ENCODE results near the gene HPCAL4. TPM values are rescaled to one million over a fixed set of nuclear protein-coding genes. Genes with fewer than 3 reads are reported as not detected.

HPCAL4 gene
- total and polyA plus RNA-seq, 7 experiments from 2014 or later: 2.9 to 49.0 (median 12.0) TPM

DNA sequence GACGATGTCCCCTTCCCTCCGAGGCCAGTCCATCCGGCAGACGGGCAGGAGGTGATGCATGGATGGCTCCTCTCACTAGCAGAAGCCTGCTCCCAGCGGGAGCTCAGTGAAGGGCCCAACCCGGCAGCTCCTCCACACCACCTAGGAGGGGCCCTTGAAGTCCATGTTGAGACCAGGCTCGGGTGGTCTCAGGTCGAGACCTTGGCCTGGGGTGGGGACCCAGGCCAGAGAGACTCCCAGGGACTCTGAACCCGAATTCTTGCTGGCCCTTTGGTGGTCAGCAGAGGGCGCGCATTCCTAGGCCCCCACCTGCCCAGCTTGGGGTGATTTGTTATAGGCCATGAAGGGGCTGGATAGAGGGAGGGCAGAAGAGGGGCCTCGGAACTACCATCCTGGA lies 18.7 kb downstream of the HPCAL4 start:
- Histone ChIP-seq H3K4me3 (ENCODE audit: low read length) (no peak overlapping the region), H3K9me3 (ENCODE audit: control insufficient read depth in 2 of 3, low read length in 3 of 3) (no peaks in the 10 kb centered on the region), H3K36me3 (ENCODE audit: control insufficient read depth in 2 of 3, insufficient read depth in 3 of 3, low read length in 3 of 3) (no peaks in the 10 kb centered on the region), H3K27me3 (ENCODE audit: control insufficient read depth in 2 of 2, insufficient read depth in 2 of 2, low read length in 2 of 2) (peaks cover 0 to 7% of the 10 kb centered on the region in 2 donors), H3K4me1 (ENCODE audit: control insufficient read depth in 2 of 2, insufficient read depth in 2 of 2, low read length in 2 of 2) (peaks cover 0 to 14% of the 10 kb centered on the region in 2 donors), H3K27ac (ENCODE audit: low read depth, low read length) (no peak overlapping the region)
- Mint-ChIP-seq H3K27ac (peak overlapping the region in 1 of 9 donors; percentile 55), H3K36me3 (peaks cover 0 to 3% (median 0%) of the 10 kb centered on the region in 5 donors), H3K9me3 (peaks cover 0 to 2% (median 0%) of the 10 kb centered on the region in 11 donors), H3K27me3 (peaks cover 23 to 44% (median 29%) of the 10 kb centered on the region in 5 donors), H3K4me1 (peaks cover 5 to 12% (median 7%) of the 10 kb centered on the region in 7 donors), H3K4me3 (peak overlapping the region; percentile 37 to 79 (median 64))
- intact Hi-C loops (cut with micrococcal nuclease): loop anchor here (1.0 kb wide), 4 partner anchors 12 to 66 kb away; partner anchors contain the start of gene HPCAL4 (in 1 of the 2)
- DNase-seq (peak in 5 of 9 donors; percentile 19 to 43 (median 20)), ATAC-seq (peak; percentile 54)
- ChIA-PET POLR2A (interaction anchor here (0.6 to 3.2 kb wide), 8 partner anchors 9 to 66 kb away, joined by 3 to 20 read pairs (median 4); partner anchors contain the start of genes HPCAL4 and PPIE), CTCF (interaction anchor here (0.8 to 7.3 kb wide), 19 partner anchors 8 to 126 kb away, joined by 3 to 45 read pairs (median 7); partner anchors contain the start of genes HPCAL4 and PPIE)

GRCh38 chr1:39671793-39672550 lies 19.3 kb downstream of the HPCAL4 start, which contains the start of gene NT5C1A:
Gene NT5C1A (minus strand): TSS chr1:39672107. CDS start chr1:39672038, 69 bp downstream.
- H3K4me3 Mint-ChIP-seq: peak within 1 kb of the TSS; percentile 48 to 79 (median 66)
- Histone ChIP-seq H3K27ac (ENCODE audit: low read depth, low read length) (no peak within 1 kb of the TSS), H3K27me3 (ENCODE audit: control insufficient read depth in 2 of 2, insufficient read depth in 2 of 2, low read length in 2 of 2) (peaks cover 0 to 7% of the 10 kb centered on the region in 2 donors), H3K4me1 (ENCODE audit: control insufficient read depth in 2 of 2, insufficient read depth in 2 of 2, low read length in 2 of 2) (peaks cover 0 to 14% of the 10 kb centered on the region in 2 donors), H3K4me3 (ENCODE audit: low read length) (peak within 1 kb of the TSS; percentile 47), H3K9me3 (ENCODE audit: control insufficient read depth in 2 of 3, low read length in 3 of 3) (no peaks in the 10 kb centered on the region), H3K36me3 (ENCODE audit: control insufficient read depth in 2 of 3, insufficient read depth in 3 of 3, low read length in 3 of 3) (no peaks in the 10 kb centered on the region)
- H3K9me3 Mint-ChIP-seq: peaks cover 0 to 2% (median 0%) of the 10 kb centered on the region in 11 donors
- peaks cover 5 to 12% (median 9%) of the 10 kb centered on the region in 7 donors for H3K4me1 Mint-ChIP-seq
- ATAC-seq (peak; percentile 67), DNase-seq (peak in 5 of 9 donors; percentile 12 to 59 (median 24))
- ChIA-PET CTCF (interaction anchor here (0.6 to 7.3 kb wide), 21 partner anchors 9 to 192 kb away, joined by 3 to 45 read pairs (median 7); partner anchors contain the start of genes HPCAL4 and PPIE), POLR2A (interaction anchor here (0.6 to 3.2 kb wide), 9 partner anchors 9 to 67 kb away, joined by 3 to 20 read pairs (median 4); partner anchors contain the start of genes HPCAL4 and PPIE)
- H3K27me3 Mint-ChIP-seq: peaks cover 26 to 44% (median 29%) of the 10 kb centered on the region in 5 donors
- H3K36me3 Mint-ChIP-seq: peaks cover 0 to 3% (median 0%) of the 10 kb centered on the region in 5 donors
- intact Hi-C loops (cut with micrococcal nuclease): loop anchor here (1.0 kb wide), 5 partner anchors 9 to 66 kb away; partner anchors contain the start of gene HPCAL4 (in 1 of the 2)
- H3K27ac Mint-ChIP-seq: peak within 1 kb of the TSS in 1 of 9 donors; percentile 55

DNA sequence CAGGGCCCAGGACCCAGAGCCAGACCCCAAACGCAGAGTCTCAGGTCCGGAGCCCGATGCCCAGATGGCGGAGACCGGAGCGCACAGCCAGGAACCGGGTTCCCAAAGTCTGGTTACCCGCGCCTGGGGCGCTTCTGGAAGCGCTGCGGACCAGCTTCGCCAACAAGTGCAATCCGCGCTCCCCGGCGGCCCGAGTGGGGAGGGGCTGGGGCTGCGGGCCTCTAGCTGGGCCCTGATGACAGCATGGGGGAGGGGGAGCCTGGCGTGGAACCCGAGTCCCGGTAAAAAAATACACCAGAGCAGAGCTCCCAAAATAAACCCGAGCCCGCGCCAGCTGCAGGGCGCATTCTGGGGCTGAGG lies 19.8 kb downstream of the HPCAL4 start:
- Mint-ChIP-seq H3K27me3 (peaks cover 26 to 44% (median 29%) of the 10 kb centered on the region in 5 donors), H3K27ac (no peak overlapping the region), H3K9me3 (peaks cover 0 to 2% (median 0%) of the 10 kb centered on the region in 11 donors), H3K4me1 (peaks cover 5 to 16% (median 9%) of the 10 kb centered on the region in 7 donors), H3K4me3 (peak overlapping the region in 5 of 10 donors; percentile 35 to 79 (median 73)), H3K36me3 (peaks cover 0 to 3% (median 0%) of the 10 kb centered on the region in 5 donors)
- Histone ChIP-seq H3K9me3 (ENCODE audit: control insufficient read depth in 2 of 3, low read length in 3 of 3) (no peaks in the 10 kb centered on the region), H3K27me3 (ENCODE audit: control insufficient read depth in 2 of 2, insufficient read depth in 2 of 2, low read length in 2 of 2) (peaks cover 0 to 7% of the 10 kb centered on the region in 2 donors), H3K36me3 (ENCODE audit: control insufficient read depth in 2 of 3, insufficient read depth in 3 of 3, low read length in 3 of 3) (no peaks in the 10 kb centered on the region), H3K27ac (ENCODE audit: low read depth, low read length) (no peak overlapping the region), H3K4me1 (ENCODE audit: control insufficient read depth in 2 of 2, insufficient read depth in 2 of 2, low read length in 2 of 2) (peaks cover 0 to 14% of the 10 kb centered on the region in 2 donors), H3K4me3 (ENCODE audit: low read length) (peak overlapping the region; percentile 47)
- ChIA-PET CTCF (interaction anchor here (0.6 to 7.3 kb wide), 15 partner anchors 9 to 192 kb away, joined by 3 to 45 read pairs (median 9); partner anchors contain the start of gene HPCAL4), POLR2A (interaction anchor here (1.0 to 3.2 kb wide), 6 partner anchors 10 to 67 kb away, joined by 3 to 20 read pairs (median 4); partner anchors contain the start of genes HPCAL4 and PPIE)
- DNase-seq (no peak), ATAC-seq (no peak)
- intact Hi-C loops (cut with micrococcal nuclease): loop anchor here in 1 of 2 donors (1.0 kb wide), 1 partner anchor 10 kb away; no protein-coding TSS in a partner anchor

GRCh38 chr1:39670689-39671088 lies 20.5 kb downstream of the HPCAL4 start:
- peaks cover 0 to 7% of the 10 kb centered on the region in 2 donors for H3K27me3 ChIP-seq (ENCODE audit: control insufficient read depth in 2 of 2, insufficient read depth in 2 of 2, low read length in 2 of 2)
- CTCF ChIA-PET: interaction anchor here (0.8 to 7.3 kb wide), 9 partner anchors 8 to 52 kb away, joined by 3 to 45 read pairs (median 4); no protein-coding TSS in a partner anchor
- peaks cover 5 to 19% (median 9%) of the 10 kb centered on the region in 7 donors for H3K4me1 Mint-ChIP-seq
- H3K36me3 Mint-ChIP-seq: peaks cover 0 to 3% (median 0%) of the 10 kb centered on the region in 5 donors
- peaks cover 0 to 2% (median 0%) of the 10 kb centered on the region in 11 donors for H3K9me3 Mint-ChIP-seq
- DNase-seq (no peak), ATAC-seq (no peak)
- H3K4me3 ChIP-seq (ENCODE audit: low read length): no peak overlapping the region
- no peak overlapping the region for H3K27ac Mint-ChIP-seq
- H3K36me3 ChIP-seq (ENCODE audit: control insufficient read depth in 2 of 3, insufficient read depth in 3 of 3, low read length in 3 of 3): no peaks in the 10 kb centered on the region
- no peaks in the 10 kb centered on the region for H3K9me3 ChIP-seq (ENCODE audit: control insufficient read depth in 2 of 3, low read length in 3 of 3)
- peaks cover 0 to 14% of the 10 kb centered on the region in 2 donors for H3K4me1 ChIP-seq (ENCODE audit: control insufficient read depth in 2 of 2, insufficient read depth in 2 of 2, low read length in 2 of 2)
- peak overlapping the region; percentile 14 to 79 (median 58) for H3K4me3 Mint-ChIP-seq
- no peak overlapping the region for H3K27ac ChIP-seq (ENCODE audit: low read depth, low read length)
- intact Hi-C loops (cut with micrococcal nuclease): loop anchor here in 1 of 2 donors (1.0 kb wide), 1 partner anchor 11 kb away; no protein-coding TSS in a partner anchor
- peaks cover 26 to 44% (median 29%) of the 10 kb centered on the region in 5 donors for H3K27me3 Mint-ChIP-seq
- POLR2A ChIA-PET: interaction anchor here (1.0 to 3.2 kb wide), 4 partner anchors 11 to 68 kb away, joined by 3 to 20 read pairs (median 10); partner anchors contain the start of genes HPCAL4 and PPIE

DNA sequence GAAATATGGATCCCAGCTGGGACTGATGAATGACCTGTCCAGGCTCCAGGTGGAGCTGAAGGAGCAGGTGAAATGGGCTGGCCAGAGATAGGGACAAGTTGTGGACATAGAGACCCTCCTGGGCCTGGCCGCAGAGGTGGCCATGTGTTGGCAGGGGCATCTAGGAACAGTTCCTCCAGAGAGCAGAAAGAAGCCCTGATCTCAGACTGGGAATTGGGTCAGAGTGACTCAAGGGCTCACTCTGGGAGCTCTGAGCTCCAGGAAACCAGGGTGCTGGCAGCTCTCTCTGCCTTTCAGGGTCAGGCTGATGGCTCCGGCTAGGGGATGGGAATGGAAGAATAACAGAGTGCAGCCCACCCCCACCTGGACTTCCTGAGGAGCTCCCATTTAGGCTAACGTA lies 22.3 kb downstream of the HPCAL4 start:
- Histone ChIP-seq H3K4me1 (ENCODE audit: control insufficient read depth in 2 of 2, insufficient read depth in 2 of 2, low read length in 2 of 2) (peaks cover 0 to 14% of the 10 kb centered on the region in 2 donors), H3K27ac (ENCODE audit: low read depth, low read length) (no peak overlapping the region), H3K27me3 (ENCODE audit: control insufficient read depth in 2 of 2, insufficient read depth in 2 of 2, low read length in 2 of 2) (peaks cover 0 to 7% of the 10 kb centered on the region in 2 donors), H3K4me3 (ENCODE audit: low read length) (no peak overlapping the region), H3K9me3 (ENCODE audit: control insufficient read depth in 2 of 3, low read length in 3 of 3) (no peaks in the 10 kb centered on the region), H3K36me3 (ENCODE audit: control insufficient read depth in 2 of 3, insufficient read depth in 3 of 3, low read length in 3 of 3) (no peaks in the 10 kb centered on the region)
- H3K36me3 Mint-ChIP-seq: peaks cover 0 to 3% (median 0%) of the 10 kb centered on the region in 5 donors
- peaks cover 26 to 38% (median 29%) of the 10 kb centered on the region in 5 donors for H3K27me3 Mint-ChIP-seq
- peaks cover 0 to 2% (median 0%) of the 10 kb centered on the region in 11 donors for H3K9me3 Mint-ChIP-seq
- H3K27ac Mint-ChIP-seq: no peak overlapping the region
- DNase-seq (no peak), ATAC-seq (no peak)
- peak overlapping the region in 1 of 10 donors; percentile 34 for H3K4me3 Mint-ChIP-seq
- ChIA-PET CTCF (interaction anchor here (1.0 to 7.3 kb wide), 4 partner anchors 11 to 52 kb away, joined by 3 to 45 read pairs (median 21); no protein-coding TSS in a partner anchor), POLR2A (no interaction called here)
- intact Hi-C loops (cut with micrococcal nuclease): no loop called here
- peaks cover 5 to 19% (median 9%) of the 10 kb centered on the region in 7 donors for H3K4me1 Mint-ChIP-seq

- DNase-seq (no peak), ATAC-seq (no peak)
- Histone ChIP-seq H3K4me3 (ENCODE audit: low read length) (no peak overlapping the region), H3K4me1 (ENCODE audit: control insufficient read depth in 2 of 2, insufficient read depth in 2 of 2, low read length in 2 of 2) (peaks cover 0 to 14% of the 10 kb centered on the region in 2 donors), H3K27ac (ENCODE audit: low read depth, low read length) (no peak overlapping the region), H3K9me3 (ENCODE audit: control insufficient read depth in 2 of 3, low read length in 3 of 3) (no peaks in the 10 kb centered on the region), H3K27me3 (ENCODE audit: control insufficient read depth in 2 of 2, insufficient read depth in 2 of 2, low read length in 2 of 2) (peaks cover 0 to 7% of the 10 kb centered on the region in 2 donors), H3K36me3 (ENCODE audit: control insufficient read depth in 2 of 3, insufficient read depth in 3 of 3, low read length in 3 of 3) (no peaks in the 10 kb centered on the region)
- intact Hi-C loops (cut with micrococcal nuclease): no loop called here
- no peak overlapping the region for H3K27ac Mint-ChIP-seq
- H3K4me1 Mint-ChIP-seq: peaks cover 5 to 19% (median 9%) of the 10 kb centered on the region in 7 donors
- POLR2A ChIA-PET: no interaction called here
- no peak overlapping the region for H3K4me3 Mint-ChIP-seq
- CTCF ChIA-PET: interaction anchor here (0.6 to 7.3 kb wide), 3 partner anchors 10 to 115 kb away, joined by 5 to 45 read pairs (median 5); no protein-coding TSS in a partner anchor
- peaks cover 0 to 2% (median 0%) of the 10 kb centered on the region in 11 donors for H3K9me3 Mint-ChIP-seq
- peaks cover 26 to 38% (median 29%) of the 10 kb centered on the region in 5 donors for H3K27me3 Mint-ChIP-seq
- peaks cover 0 to 3% (median 0%) of the 10 kb centered on the region in 5 donors for H3K36me3 Mint-ChIP-seq
Observed at GRCh38 chr1:39668111-39668510, 23.1 kb downstream of the HPCAL4 start.
